Inferior parietal cortex (tissue), 1 donor: ENCODE results near the gene GLG1.

Experiments used
- DNase-seq: peaks from one replicate; pipeline ENCODE4 v3.0.0-alpha.2; 2016; ENCODE audit errors: extremely low spot score

Gene GLG1

DNA sequence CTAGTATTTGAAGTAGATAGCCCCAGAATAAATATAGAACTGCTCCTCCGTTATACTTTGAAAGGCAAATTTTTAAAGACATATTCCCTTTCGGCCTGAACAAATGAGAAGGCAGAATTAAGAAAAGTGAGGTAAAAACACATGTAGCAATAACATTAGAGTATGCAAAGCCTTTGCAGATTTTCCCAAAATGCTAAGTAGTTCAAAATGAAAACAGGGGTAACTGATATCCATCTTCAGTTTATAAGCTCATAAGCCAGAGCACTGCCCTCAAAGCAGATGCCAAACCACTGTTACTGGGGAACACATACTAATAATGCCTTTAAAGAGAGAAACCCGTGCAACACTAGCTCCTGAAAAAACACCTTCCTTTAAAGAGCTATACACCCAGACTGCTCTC is 134.4 kb downstream of the GLG1 start:
- DNase-seq = no peak

DNA sequence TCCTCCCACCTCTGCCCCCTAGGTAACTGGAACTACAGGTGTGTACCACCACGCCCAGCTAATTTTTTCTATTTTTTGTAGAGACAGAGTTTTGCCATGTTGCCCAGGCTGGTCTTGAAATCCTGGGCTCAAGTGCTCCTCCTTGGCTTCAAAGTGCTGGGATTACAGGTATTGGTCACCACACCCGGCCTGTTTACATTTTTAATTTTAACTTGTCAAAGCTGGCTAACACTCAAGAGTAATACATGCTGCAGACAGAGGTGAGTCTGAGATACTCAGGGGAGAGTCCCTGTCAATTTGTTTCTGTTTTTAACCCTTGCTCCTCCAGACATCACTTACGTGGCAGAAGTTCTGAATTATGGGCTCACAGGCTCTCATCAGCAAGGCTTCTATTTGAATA is 134.9 kb downstream of the GLG1 start:
- no peak for DNase-seq

DNA sequence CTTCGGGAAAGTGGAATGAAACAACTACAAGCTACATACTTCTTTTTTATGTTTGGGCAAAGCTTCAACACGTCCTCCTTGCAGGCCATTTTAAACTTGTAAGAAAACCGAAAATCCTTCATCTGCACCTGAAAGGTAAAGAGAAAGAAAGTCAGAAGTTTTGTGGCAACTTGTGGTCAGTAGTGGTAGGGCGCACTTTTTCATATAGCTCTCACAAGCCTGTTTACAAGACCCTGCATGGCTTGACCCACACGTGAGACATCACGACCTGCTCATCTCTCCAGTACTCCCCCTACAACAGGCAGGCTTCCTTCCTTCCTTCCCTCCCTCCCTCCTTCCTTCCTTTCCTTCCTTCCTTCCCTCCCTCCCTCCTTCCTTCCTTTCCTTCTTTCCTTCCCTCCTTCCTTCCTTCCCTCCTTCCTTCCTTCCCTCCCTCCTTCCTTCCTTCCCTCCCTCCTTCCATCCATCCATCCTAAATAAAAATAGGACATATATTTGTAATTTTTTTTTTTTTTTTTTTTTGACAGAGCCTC is 136.9 kb downstream of the GLG1 start:
- no peak for DNase-seq

DNA sequence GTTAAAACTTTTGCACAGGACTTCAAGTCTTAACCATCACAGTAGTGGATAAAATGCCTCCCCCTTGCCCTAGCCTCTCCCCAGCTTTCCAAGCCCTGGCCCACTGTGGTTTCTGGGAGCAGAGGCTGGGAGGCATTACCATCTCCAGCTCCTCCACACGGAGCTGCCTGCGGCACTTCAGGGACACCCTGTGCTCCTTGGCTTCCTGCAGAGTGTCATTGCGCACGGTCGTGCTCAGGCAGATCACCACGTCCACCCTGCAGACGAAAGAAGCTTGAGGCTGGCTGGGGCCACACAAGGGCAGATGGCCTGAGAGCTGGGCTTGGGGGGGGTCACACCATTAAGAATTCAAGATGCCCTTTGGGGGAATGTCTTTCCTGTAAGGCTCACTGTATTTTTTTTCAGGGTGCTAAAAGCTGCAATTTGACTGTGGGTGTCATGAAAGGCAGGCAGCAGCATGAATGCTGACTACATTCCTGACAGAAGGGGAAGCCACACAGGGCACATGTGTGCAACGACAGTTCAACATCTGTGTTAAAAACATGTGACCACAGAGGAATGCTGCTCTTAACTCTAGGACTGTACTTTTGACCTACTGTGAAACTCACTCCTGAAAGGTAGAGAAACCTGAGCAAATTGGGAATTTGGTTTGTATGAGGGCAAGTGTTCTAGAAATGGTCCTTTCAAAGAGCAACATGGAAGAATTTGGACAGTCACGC is 137.9 kb downstream of the GLG1 start:
- DNase-seq = no peak

GRCh38 chr16:74466872-74467271 is 140.0 kb downstream of the GLG1 start:
- DNase-seq = no peak

DNA sequence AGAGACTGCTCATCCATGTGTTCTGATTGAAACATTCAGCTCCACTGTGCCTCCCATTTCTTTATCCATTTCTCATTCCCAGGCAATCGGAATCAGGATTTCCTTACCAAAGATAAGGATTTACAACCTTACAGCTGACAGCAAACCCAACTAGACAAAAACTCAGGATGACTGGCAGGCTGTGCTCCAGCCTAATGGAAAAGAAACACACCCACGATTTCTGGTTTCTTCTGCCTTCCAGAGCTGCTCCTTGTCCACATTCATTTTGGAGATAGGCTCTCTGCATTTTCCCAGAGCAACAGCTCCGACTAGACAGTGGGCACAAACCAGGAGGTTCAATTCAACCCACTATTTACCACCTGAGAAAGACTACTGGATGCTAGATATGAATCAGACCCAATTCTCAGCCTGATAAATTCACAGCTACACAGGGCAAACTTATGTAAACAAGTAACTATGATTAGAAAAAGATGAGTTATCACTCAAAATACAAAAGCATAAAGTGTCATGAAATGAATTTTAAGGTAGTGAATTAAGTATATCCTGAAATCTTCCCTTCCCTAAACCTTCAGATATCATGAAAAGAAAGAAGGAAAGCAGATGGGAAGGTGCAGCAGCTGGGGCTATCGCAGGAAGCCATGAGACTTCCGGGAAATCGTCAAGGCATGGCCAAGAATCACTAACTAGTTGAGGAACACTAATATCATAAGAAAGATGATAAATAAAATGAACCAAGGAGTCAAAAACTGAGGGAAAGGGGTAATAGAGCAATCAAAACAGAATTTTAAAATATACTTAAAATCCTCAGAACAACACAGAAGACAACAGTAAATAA is 140.8 kb downstream of the GLG1 start:
- no peak for DNase-seq

DNA sequence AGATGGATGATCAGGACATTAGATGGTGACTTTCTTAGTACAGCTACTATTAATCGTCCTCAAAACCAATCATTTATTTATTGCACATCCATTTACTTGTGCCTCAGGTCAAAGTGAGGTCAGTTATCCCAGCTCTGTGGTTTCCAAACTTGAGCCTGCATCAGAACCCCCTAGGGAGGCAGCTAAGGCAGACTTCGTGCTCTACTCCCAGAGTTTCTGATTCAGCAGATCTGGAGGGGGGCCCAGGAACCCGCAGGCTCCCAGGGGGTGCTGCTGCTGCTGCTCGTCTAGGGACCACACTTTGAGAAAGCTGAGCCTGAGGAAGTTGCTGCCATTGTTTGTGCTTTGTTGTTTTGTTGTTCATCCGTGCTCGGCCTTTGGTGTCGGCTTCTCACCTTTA is 141.6 kb downstream of the GLG1 start:
- DNase-seq = no peak

DNA sequence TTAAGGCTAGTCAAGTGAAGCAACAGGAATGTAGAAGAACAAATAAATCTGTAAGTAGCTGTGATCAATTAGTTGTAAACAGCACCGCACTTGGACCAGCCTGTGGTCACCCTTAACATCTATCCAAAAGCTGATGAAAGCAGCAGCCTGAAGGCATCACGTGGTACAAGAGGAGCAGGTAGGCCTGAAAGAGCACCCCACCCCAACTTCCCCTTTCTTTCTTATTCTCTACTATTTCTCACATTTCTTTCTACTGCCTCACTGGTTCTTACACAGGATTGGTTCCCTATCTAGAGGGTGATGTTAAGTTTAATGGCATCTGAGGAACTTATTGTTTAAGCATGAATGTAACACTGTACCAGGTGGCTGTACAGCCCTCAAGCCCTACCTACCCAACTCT is 143.0 kb downstream of the GLG1 start:
- no peak for DNase-seq

DNA sequence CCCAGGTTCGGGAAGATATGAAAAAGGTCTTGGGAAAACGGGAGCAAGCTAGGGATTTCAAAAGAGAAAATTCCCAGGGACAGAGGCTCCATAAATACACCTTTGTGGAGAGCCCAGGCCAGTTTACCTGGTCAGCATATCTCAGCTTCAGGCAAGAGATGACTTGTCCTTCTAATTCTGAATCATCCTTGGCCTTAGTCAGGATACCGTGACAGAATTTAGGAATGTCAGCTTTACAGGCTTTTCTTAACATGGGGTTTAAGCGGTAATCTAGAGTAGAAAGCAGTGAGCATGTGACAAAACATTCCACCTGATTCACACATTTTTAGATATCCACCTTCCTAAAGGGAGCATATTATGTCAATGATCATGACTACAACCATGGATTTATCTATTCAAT is 144.6 kb downstream of the GLG1 start:
- no peak for DNase-seq

- no peak for DNase-seq
Measured at GRCh38 chr16:74461826-74462225, 145.1 kb downstream of the GLG1 start.

- no peak for DNase-seq
Measured at GRCh38 chr16:74460542-74460941, 146.4 kb downstream of the GLG1 start.

- DNase-seq = no peak
Measured at GRCh38 chr16:74456290-74456625, 150.7 kb downstream of the GLG1 start.

DNA sequence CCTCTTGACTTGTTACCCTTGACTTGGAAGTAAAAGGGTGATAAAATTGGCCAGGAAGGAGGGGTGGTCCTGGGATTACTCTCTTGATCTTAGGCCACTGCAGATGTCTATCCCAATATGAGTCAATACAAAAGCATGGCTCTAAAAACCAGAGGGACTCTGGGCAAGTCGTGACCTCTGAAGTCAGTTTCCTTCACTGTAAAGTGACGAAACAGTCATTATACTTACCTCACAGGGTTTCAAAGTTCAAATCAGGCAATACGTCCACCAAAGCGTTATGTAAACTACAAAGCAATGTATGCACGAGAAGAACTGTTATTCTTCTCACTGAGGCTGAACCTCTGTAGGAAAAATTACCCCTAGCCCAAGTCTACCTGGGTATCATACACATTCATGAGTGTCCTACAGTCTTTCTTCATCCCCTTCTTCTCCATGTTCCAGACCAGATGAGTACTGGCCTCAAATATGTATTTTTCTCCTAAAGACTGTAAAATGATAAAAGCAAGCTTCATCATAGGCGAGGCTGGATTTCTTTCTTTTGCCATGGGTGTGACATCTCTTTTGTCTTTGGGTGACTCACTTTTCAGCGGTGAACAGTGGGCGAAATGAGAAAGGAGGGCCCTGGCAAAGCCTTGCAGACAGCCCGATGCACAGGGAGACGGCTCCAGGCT is 151.2 kb downstream of the GLG1 start:
- DNase-seq = no peak

DNA sequence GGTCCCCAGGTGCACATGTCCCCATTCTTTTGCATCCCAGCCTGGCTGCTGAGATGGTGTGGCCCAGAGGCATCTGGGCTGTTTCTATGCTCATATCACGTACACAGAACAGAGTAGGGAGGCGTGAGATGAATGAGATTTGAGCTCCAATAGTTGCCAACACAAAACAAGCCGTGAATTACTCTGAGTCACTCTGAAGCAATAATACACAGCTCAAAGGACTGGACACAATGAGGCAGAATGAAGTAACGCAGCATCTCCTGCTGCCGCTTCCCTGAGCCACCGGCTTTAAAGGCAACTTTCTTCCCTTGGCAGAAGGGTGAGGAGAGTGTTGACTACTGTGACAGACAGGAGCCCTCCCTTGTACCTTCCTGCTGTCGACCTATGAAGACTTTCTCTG is 151.7 kb downstream of the GLG1 start:
- DNase-seq = peak; percentile 30

DNA sequence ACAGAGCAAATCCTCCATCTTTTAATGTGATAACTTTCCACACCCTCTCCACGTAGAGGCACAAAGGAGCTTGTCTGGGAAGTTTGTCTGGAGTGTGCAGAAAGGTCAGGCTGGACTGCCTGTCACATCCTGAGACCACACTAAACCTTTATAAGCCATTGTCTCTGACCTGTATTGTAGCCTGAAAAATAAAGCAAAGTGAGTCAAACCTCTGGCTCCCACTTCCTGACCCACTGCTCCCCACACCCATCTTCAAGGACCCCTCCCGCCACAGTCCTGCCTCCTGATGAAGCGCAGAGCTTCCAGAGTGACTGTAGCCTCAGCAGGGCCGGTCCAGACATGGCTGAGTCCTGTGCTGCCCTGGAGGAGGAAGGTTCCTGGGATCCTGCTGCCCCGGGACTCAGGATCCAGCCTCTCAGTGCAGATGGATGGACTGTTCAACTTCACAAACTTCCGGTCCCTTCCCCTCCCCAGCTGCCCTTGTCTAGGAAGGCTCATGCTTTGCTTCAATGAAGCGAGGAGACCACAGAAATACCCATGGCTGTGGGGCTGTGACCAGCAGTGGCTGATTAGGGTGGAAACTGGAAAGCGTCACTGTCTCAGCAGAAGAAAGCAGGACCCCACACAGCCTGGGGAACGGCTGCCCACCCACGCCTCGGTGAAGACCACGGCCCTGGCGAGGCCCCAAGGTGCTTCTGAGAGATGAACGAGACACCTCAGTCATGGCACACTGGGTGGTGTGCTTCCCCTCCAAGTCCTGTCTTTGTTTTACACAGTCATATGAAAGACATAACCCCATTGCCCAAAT is 154.8 kb downstream of the GLG1 start:
- no peak for DNase-seq

- DNase-seq = no peak
Measured at GRCh38 chr16:74450967-74451760, 155.8 kb downstream of the GLG1 start.

- no peak for DNase-seq
Measured at GRCh38 chr16:74450236-74450635, 156.7 kb downstream of the GLG1 start.

DNA sequence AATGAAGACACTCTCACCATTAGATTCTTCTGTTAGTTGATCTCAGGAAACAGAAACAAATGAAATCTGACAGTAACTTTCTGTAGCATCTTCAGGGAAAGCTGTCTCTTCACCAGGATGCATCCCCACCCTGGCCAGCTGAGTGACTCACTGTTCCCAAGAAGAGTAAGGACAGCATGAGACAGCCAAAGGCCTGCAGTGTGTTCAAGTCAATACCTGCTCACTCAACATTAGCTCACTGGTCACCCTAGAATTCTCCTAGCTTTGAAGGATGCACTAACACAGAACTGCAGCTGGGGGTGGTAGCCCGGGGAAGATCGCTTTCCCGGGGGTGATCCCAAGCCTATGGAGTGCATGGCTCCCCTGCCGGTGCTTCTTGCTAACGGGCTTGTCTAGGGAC is 157.4 kb downstream of the GLG1 start:
- DNase-seq = no peak

- no peak for DNase-seq
Measured at GRCh38 chr16:74448990-74449389, 157.9 kb downstream of the GLG1 start.

DNA sequence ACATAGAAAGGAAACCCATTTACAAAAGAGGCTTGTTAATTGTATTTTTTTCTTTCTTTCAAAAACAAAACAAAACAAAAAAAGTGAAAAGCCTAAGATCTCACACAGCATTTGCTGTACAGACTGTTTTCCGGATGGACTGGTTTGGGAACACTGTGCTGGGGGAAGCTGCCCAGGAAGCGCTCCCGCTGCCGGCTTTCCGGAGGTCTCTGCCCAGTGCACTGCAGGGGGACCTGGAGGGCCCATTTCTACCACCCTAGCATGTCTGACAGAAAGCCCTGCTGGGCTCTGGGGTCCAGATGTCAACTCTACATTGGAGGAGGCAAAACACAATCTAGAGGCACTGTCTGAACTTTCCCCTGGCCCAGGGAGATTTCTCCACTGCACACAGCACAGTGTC is 159.3 kb downstream of the GLG1 start:
- no peak for DNase-seq

DNA sequence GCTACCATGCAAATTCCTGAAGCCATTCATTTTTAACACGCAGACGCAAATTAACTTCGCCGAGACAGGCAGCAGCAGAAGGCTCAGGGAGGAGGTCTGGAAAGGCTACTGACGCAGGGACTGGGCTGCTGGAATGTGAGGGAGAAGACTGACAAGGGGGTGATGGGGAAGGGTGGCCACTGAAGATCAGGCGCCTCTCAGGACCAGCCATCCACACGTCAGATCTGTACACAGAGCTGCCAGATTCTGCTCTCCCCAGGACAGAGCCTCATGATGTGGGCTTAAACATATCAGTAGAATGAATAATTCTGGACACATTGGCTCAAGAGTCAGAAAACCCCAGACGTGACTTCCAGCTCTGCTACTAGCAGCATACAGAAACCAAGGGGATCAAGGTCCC is 160.0 kb downstream of the GLG1 start:
- DNase-seq = no peak
